HCT116 (cell line): ENCODE data around the gene COL16A1. TPM values are rescaled to one million over a fixed set of nuclear protein-coding genes. Genes with fewer than 3 reads are reported as not detected.
A peak's percentile ranks its signal among the peaks of the same experiment; 100 is the strongest.

Experiments
- ATAC-seq: fragments of 200-7000 bp; cut with Tn5 transposase; 2 replicates; pipeline ENCODE4 v1.9.1; 2020; ENCODE audit warnings: mild to moderate bottlenecking, moderate library complexity
- BruUV-seq: library from RNA; stranded (reverse); fragments of 400-500 nt; replicated peaks from 2 replicates; lab custom pipeline; 2021; lab: Mats Ljungman, UMichigan
- CTCF ChIA-PET: fragments of 300-600 bp; sonication (Branson Sonifier 250); formaldehyde crosslinking; loops from one replicate; lab custom pipeline; 2021; ENCODE audit warnings: antibody characterized with exemption; lab: Charles Lee
- POLR2A ChIA-PET: fragments of 300-600, 350-600 bp; sonication (Branson Sonifier 250); formaldehyde crosslinking; loops from one replicate; lab custom pipeline; 2021; ENCODE audit warnings: antibody characterized with exemption; lab: Charles Lee
- RAD21 ChIA-PET, 2 experiments: fragments of 300-600 bp; sonication (Branson Sonifier 250); formaldehyde crosslinking; loops; one replicate each; lab custom pipeline; 2023; ENCODE audit warnings: low total read pairs in 2 of 2; ENCODE audit not compliant: uncharacterized antibody in 2 of 2, unreplicated experiment in 2 of 2, low non-redundant PET in 1 of 2; lab: Charles Lee
- DNase-seq: peaks from one replicate; pipeline ENCODE4 v3.0.0-alpha.2; 2010; ENCODE audit warnings: low read depth, low spot score
- H2AFZ ChIP-seq: fragments of 200-600 bp; shearing (Covaris generic), sonication (generic); 2 replicates; pipeline ENCODE4 v1.6.1; 2017; ENCODE audit warnings: low read depth, mixed run types, mixed read lengths, antibody characterized with exemption, low read length; ENCODE audit not compliant: poor library complexity, severe bottlenecking
- H3K27ac ChIP-seq: 2 replicates; pipeline ENCODE4 v1.5.1; 2012; ENCODE audit warnings: low read depth, low read length
- H3K27me3 ChIP-seq: fragments of 200-600 bp; sonication (generic); 2 replicates; pipeline ENCODE4 v1.6.1; 2016; ENCODE audit warnings: mixed run types, low read length, mixed read lengths; ENCODE audit not compliant: insufficient read depth
- H3K36me3 ChIP-seq, 2 experiments: fragments of 200-500 bp in 1 of 2; fragments of 200-600 bp in 1 of 2; sonication (Bioruptor generic) in 1 of 2; sonication (generic) in 1 of 2; 2 replicates each; pipeline versions ENCODE4 v1.5.1 to v1.6.1; 2014 to 2016; ENCODE audit warnings: low read length in 2 of 2, inconsistent platforms in 1 of 2, mixed read lengths in 1 of 2, mixed run types in 1 of 2; ENCODE audit not compliant: insufficient read depth in 2 of 2, control insufficient read depth in 1 of 2
- H3K4me1 ChIP-seq, 2 experiments: fragments of 200-600 bp in 1 of 2; sonication (generic) in 1 of 2; 2 replicates each; pipeline versions ENCODE4 v1.5.1 to v1.6.1; 2012 to 2017; ENCODE audit warnings: low read length in 2 of 2, inconsistent platforms in 1 of 2, mild to moderate bottlenecking in 1 of 2, mixed read lengths in 1 of 2, mixed run types in 1 of 2, moderate library complexity in 1 of 2; ENCODE audit not compliant: insufficient read depth in 2 of 2, control insufficient read depth in 1 of 2
- H3K4me2 ChIP-seq: fragments of 200-600 bp; sonication (generic); 2 replicates; pipeline ENCODE4 v1.6.1; 2017; ENCODE audit warnings: mixed run types, low read length, mixed read lengths
- H3K4me3 ChIP-seq, 2 experiments: fragments of 200-600 bp in 1 of 2; sonication (generic) in 1 of 2; replicated peaks in 1 of 2; 2 replicates each; pipeline ENCODE4 v1.5.1; 2011 to 2016; ENCODE audit warnings: low read length in 2 of 2, control low read depth in 1 of 2, low read depth in 1 of 2, mild to moderate bottlenecking in 1 of 2, mixed read lengths in 1 of 2, mixed run types in 1 of 2
- H3K79me2 ChIP-seq: fragments of 200-600 bp; sonication (generic); 2 replicates; pipeline ENCODE4 v1.6.1; 2017; ENCODE audit warnings: mild to moderate bottlenecking, mixed run types, low read length, moderate library complexity, mixed read lengths; ENCODE audit not compliant: insufficient read depth
- H3K9ac ChIP-seq: fragments of 200-600 bp; sonication (generic); 2 replicates; pipeline ENCODE4 v1.6.1; 2016; ENCODE audit warnings: low read length, mixed read lengths
- H3K9me2 ChIP-seq: fragments of 200-600 bp; sonication (generic), shearing (Covaris generic); 2 replicates; pipeline ENCODE4 v1.6.1; 2017; ENCODE audit warnings: mixed run types, mild to moderate bottlenecking, moderate library complexity; ENCODE audit not compliant: insufficient read depth
- H3K9me3 ChIP-seq, 2 experiments: fragments of 200-500 bp in 1 of 2; fragments of 200-600 bp in 1 of 2; sonication (Bioruptor generic) in 1 of 2; sonication (generic) in 1 of 2; 2 replicates each; pipeline ENCODE4 v1.6.1; 2014 to 2017; ENCODE audit warnings: low read length in 2 of 2, mixed read lengths in 2 of 2, inconsistent platforms in 1 of 2, low read depth in 1 of 2, mild to moderate bottlenecking in 1 of 2, mixed run types in 1 of 2, moderate library complexity in 1 of 2; ENCODE audit not compliant: control insufficient read depth in 1 of 2, insufficient read depth in 1 of 2
- H4K20me1 ChIP-seq: fragments of 200-600 bp; sonication (generic), shearing (Covaris generic); 2 replicates; pipeline ENCODE4 v1.6.1; 2017; ENCODE audit warnings: mixed run types, mild to moderate bottlenecking, moderate library complexity; ENCODE audit not compliant: insufficient read depth
- POLR2A ChIP-seq: IDR thresholded peaks from 2 replicates; pipeline ENCODE4 v1.7.0; 2011; ENCODE audit warnings: borderline replicate concordance; ENCODE audit not compliant: insufficient read depth, insufficient read length; ENCODE audit errors: extremely low read depth
- RAD21 ChIP-seq: IDR thresholded peaks from 2 replicates; pipeline ENCODE4 v1.6.1; 2012; ENCODE audit warnings: low read depth, mild to moderate bottlenecking
- TCF7L2 ChIP-seq: IDR thresholded peaks from 2 replicates; pipeline ENCODE4 v1.7.0; 2011; ENCODE audit warnings: borderline replicate concordance, inconsistent platforms; ENCODE audit not compliant: insufficient read depth, insufficient read length; ENCODE audit errors: extremely low read depth
- YY1 ChIP-seq: IDR thresholded peaks from 2 replicates; pipeline ENCODE4 v1.6.1; 2011; ENCODE audit warnings: low read length, low read depth, moderate library complexity, mild to moderate bottlenecking; ENCODE audit not compliant: insufficient replicate concordance; ENCODE audit errors: extremely low read depth
- ZFX ChIP-seq: fragments of 450-650 bp; IDR thresholded peaks from 2 replicates; pipeline ENCODE4 v1.6.1; 2017
- ZNF274 ChIP-seq: fragments of 200-500 bp; sonication (Bioruptor generic); IDR thresholded peaks from 2 replicates; pipeline ENCODE4 v1.6.1; 2014; ENCODE audit warnings: mild to moderate bottlenecking, low read depth, low read length, inconsistent platforms
- intact Hi-C: fragments of 100-400 bp; cut with micrococcal nuclease; formaldehyde crosslinking; loops from 2 replicates; pipeline ENCODE4 v1.10.0; 2022
- total RNA-seq: library from RNA; stranded (reverse); gene quantifications from one replicate; pipeline ENCODE4 v1.2.1, GENCODE V29; 2021; ENCODE audit not compliant: unreplicated experiment
- TF ChIP-seq, protein P1 (sequence below), 3 experiments: fragments of 200-600 bp in 1 of 3; sonication (generic) in 1 of 3; IDR thresholded peaks in 2 of 3; conservative IDR thresholded peaks in 1 of 3; 2 replicates each; pipeline ENCODE4 v1.5.1; 2012 to 2017; ENCODE audit warnings: low read depth in 2 of 3, low read length in 2 of 3, antibody characterized with exemption in 1 of 3, borderline replicate concordance in 1 of 3, control low read depth in 1 of 3, mild to moderate bottlenecking in 1 of 3, mixed read lengths in 1 of 3, mixed run types in 1 of 3, moderate library complexity in 1 of 3; ENCODE audit not compliant: insufficient read depth in 1 of 3

COL16A1 gene
- total RNA-seq, 1 experiment from 2014 or later, result 2.2 TPM

DNA sequence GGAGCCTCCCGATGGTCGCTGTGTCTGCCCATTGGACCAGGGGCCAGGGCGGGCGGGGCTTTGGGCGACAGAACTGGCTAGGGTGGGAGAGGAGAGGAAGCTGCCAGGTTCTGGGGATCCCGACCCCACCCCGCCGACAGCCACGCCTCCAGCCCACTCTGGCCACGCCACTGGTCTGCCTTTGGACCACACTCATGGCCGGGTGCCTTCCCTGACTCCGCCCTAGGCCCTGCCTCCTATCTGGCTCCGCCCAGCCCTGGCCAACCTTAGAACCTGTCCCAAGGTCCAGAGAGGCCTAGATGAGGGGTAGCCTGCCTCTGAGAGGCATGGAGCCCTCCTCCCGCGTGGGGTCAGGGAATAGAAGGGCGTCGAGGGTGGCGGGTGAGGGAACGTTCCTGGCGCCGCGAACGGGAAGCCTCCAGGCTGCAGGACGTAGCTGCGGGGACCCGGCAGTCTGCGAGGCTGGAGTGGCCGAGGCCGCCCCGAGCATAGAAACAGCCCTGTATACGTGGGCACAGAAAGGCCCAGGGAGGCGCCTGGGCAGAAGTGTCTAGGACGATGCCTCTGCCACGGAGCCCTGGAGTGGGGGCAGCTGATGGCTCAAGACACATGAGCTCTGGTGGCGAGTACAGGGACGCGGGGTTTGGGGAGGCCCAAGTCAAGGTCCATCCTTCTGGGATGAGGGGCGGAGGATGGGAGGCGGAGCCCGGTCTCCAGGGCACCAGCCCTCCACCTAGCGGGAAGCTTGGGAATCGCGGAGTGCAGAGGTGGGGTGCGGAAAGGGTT lies 11.5 kb upstream of the COL16A1 start:
- Histone ChIP-seq H3K79me2 (no peaks in the 10 kb centered on the region), H4K20me1 (no peaks in the 10 kb centered on the region), H3K27me3 (peaks cover 6% of the 10 kb centered on the region; the same call in 1 of the 2 replicates), H3K4me2 (peak overlapping the region; percentile 99), H3K27ac (peak overlapping the region; percentile 56), H3K4me1 (peaks cover 23 to 51% of the 10 kb centered on the region in 2 experiments), H3K9me2 (no peaks in the 10 kb centered on the region), H2AFZ (peak overlapping the region; percentile 53), H3K36me3 (no peaks in the 10 kb centered on the region), H3K4me3 (peak overlapping the region; percentile 46 to 65), H3K9ac (peak overlapping the region; percentile 68), H3K9me3 (no peaks in the 10 kb centered on the region)
- POLR2A ChIA-PET, result interaction anchor here (1.6 to 2.2 kb wide), 2 partner anchors 70 to 74 kb away, joined by 3 to 9 read pairs; partner anchors contain the start of gene PEF1
- peak; percentile 94 for ATAC-seq
- DNase-seq, result peak; percentile 75
- TF ChIP-seq ZFX (peak; percentile 83), ZNF274 (no peak), TCF7L2 (no peak), RAD21 (peak; percentile 54), YY1 (peak; percentile 30), POLR2A (peak; percentile 62)
- TF ChIP-seq, protein P1, sequence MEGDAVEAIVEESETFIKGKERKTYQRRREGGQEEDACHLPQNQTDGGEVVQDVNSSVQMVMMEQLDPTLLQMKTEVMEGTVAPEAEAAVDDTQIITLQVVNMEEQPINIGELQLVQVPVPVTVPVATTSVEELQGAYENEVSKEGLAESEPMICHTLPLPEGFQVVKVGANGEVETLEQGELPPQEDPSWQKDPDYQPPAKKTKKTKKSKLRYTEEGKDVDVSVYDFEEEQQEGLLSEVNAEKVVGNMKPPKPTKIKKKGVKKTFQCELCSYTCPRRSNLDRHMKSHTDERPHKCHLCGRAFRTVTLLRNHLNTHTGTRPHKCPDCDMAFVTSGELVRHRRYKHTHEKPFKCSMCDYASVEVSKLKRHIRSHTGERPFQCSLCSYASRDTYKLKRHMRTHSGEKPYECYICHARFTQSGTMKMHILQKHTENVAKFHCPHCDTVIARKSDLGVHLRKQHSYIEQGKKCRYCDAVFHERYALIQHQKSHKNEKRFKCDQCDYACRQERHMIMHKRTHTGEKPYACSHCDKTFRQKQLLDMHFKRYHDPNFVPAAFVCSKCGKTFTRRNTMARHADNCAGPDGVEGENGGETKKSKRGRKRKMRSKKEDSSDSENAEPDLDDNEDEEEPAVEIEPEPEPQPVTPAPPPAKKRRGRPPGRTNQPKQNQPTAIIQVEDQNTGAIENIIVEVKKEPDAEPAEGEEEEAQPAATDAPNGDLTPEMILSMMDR (IDR thresholded peaks at IDR 0.05 in 2 of 3, conservative IDR thresholded peaks at IDR 0.05 in 1 of 3; ENCODE audit: borderline replicate concordance in 1 of 3, insufficient read depth in 1 of 3, low read depth in 2 of 3, low read length in 2 of 3), result peak; percentile 55 to 96 (median 74)
- CTCF ChIA-PET, result interaction anchor here (1.0 to 3.8 kb wide), 19 partner anchors 8 to 249 kb away, joined by 3 to 26 read pairs (median 5); no protein-coding TSS in a partner anchor
- intact Hi-C loops, result loop anchor here (2.0 kb wide), 2 partner anchors 50 to 74 kb away; no protein-coding TSS in a partner anchor
- BruUV-seq, result no TSS peak
- RAD21 ChIA-PET, result interaction anchor here in 1 of 2 experiments (0.9 to 1.3 kb wide), 3 partner anchors 30 to 74 kb away, joined by 3 to 7 read pairs (median 5); partner anchors contain the start of gene PEF1
